Measurements from ENCODE around the gene FBLN2. TPM values are rescaled to one million over a fixed set of nuclear protein-coding genes. Genes with fewer than 3 reads are reported as not detected.

Gene FBLN2
- total RNA-seq, 4 donors from 2014 or later: 20.6 to 51.2 (median 32.8) TPM

GRCh38 chr3:13651057-13651400, 102.1 kb downstream of the FBLN2 start:
- DNase-seq: no peak
- Histone ChIP-seq H3K4me3 (no peak overlapping the region), H3K9me3 (peaks cover 0 to 3% (median 0%) of the 10 kb centered on the region in 4 donors), H3K36me3 (no peaks in the 10 kb centered on the region), H3K27me3 (no peaks in the 10 kb centered on the region), H3K27ac (no peak overlapping the region), H3K4me1 (peaks cover 0 to 16% (median 7%) of the 10 kb centered on the region in 4 donors)
- TF ChIP-seq POLR2A (IDR thresholded peaks at IDR 0.05) (no peak), CTCF (IDR thresholded peaks at IDR 0.05) (no peak)

GRCh38 chr3:13651775-13652428, 103.0 kb downstream of the FBLN2 start:
- Histone ChIP-seq H3K27me3 (no peaks in the 10 kb centered on the region), H3K9me3 (peaks cover 0 to 3% (median 0%) of the 10 kb centered on the region in 4 donors), H3K4me3 (no peak overlapping the region), H3K36me3 (no peaks in the 10 kb centered on the region), H3K27ac (no peak overlapping the region), H3K4me1 (peaks cover 0 to 16% (median 7%) of the 10 kb centered on the region in 4 donors)
- TF ChIP-seq POLR2A (IDR thresholded peaks at IDR 0.05): no peak
- TF ChIP-seq CTCF (IDR thresholded peaks at IDR 0.05): no peak
- DNase-seq: no peak

- Histone ChIP-seq H3K4me3 (no peak overlapping the region), H3K36me3 (no peaks in the 10 kb centered on the region), H3K4me1 (peaks cover 0 to 16% (median 5%) of the 10 kb centered on the region in 4 donors), H3K27ac (no peak overlapping the region), H3K9me3 (peaks cover 0 to 3% (median 0%) of the 10 kb centered on the region in 4 donors), H3K27me3 (no peaks in the 10 kb centered on the region)
- TF ChIP-seq CTCF (IDR thresholded peaks at IDR 0.05) (no peak), POLR2A (IDR thresholded peaks at IDR 0.05) (no peak)
- DNase-seq: no peak
Measured at GRCh38 chr3:13652728-13653127, 103.8 kb downstream of the FBLN2 start.

- H3K27ac ChIP-seq: no peak overlapping the region
- H3K36me3 ChIP-seq: no peaks in the 10 kb centered on the region
- H3K27me3 ChIP-seq: no peaks in the 10 kb centered on the region
- peaks cover 0 to 11% (median 2%) of the 10 kb centered on the region in 4 donors for H3K4me1 ChIP-seq
- no peak overlapping the region for H3K4me3 ChIP-seq
- DNase-seq: no peak
- peaks cover 0 to 3% (median 0%) of the 10 kb centered on the region in 4 donors for H3K9me3 ChIP-seq
- TF ChIP-seq CTCF (IDR thresholded peaks at IDR 0.05): no peak
- no peak for TF ChIP-seq POLR2A (IDR thresholded peaks at IDR 0.05)
Measured at GRCh38 chr3:13653631-13654279, 104.8 kb downstream of the FBLN2 start.

- H3K36me3 ChIP-seq: no peaks in the 10 kb centered on the region
- TF ChIP-seq POLR2A (IDR thresholded peaks at IDR 0.05) (no peak), CTCF (IDR thresholded peaks at IDR 0.05) (no peak)
- no peaks in the 10 kb centered on the region for H3K27me3 ChIP-seq
- no peak overlapping the region for H3K27ac ChIP-seq
- H3K4me1 ChIP-seq: peaks cover 0 to 11% (median 2%) of the 10 kb centered on the region in 4 donors
- no peak for DNase-seq
- no peak overlapping the region for H3K4me3 ChIP-seq
- peaks cover 0 to 3% (median 0%) of the 10 kb centered on the region in 4 donors for H3K9me3 ChIP-seq
Measured at GRCh38 chr3:13654330-13655060, 105.6 kb downstream of the FBLN2 start.

All from Peyer's patch (tissue), 4 donors.